Endodermal cell (in vitro differentiated cells): ENCODE results near the gene PI16. TPM values are rescaled to one million over a fixed set of nuclear protein-coding genes. Genes with fewer than 3 reads are reported as not detected.

Experiments
- DNase-seq: peaks from one replicate; pipeline ENCODE4 v3.0.0-alpha.2; 2017
- H3K27ac ChIP-seq: 2 replicates; pipeline ENCODE4 v1.5.1; 2013; ENCODE audit warnings: mild to moderate bottlenecking, low read depth, low read length, moderate library complexity
- H3K27me3 ChIP-seq: 2 replicates; pipeline ENCODE4 v1.6.1; 2013; ENCODE audit warnings: mild to moderate bottlenecking, low read length, moderate library complexity; ENCODE audit not compliant: insufficient read depth, control insufficient read depth, poor library complexity, severe bottlenecking
- H3K36me3 ChIP-seq: 2 replicates; pipeline ENCODE4 v1.7.0; 2013; ENCODE audit warnings: mild to moderate bottlenecking, low read length, moderate library complexity; ENCODE audit not compliant: control insufficient read depth, insufficient read depth
- H3K4me1 ChIP-seq: one replicate; pipeline ENCODE4 v1.7.0; 2013; ENCODE audit warnings: low read length; ENCODE audit not compliant: control insufficient read depth, insufficient read depth
- H3K4me3 ChIP-seq: 2 replicates; pipeline ENCODE4 v1.5.1; 2013; ENCODE audit warnings: mild to moderate bottlenecking, low read length, moderate library complexity
- H3K9ac ChIP-seq: 2 replicates; pipeline ENCODE4 v1.6.1; 2013; ENCODE audit warnings: mild to moderate bottlenecking, low read length, moderate library complexity; ENCODE audit not compliant: poor library complexity, severe bottlenecking; ENCODE audit errors: extremely low read depth
- H3K9me3 ChIP-seq: 2 replicates; pipeline ENCODE4 v1.6.1; 2013; ENCODE audit warnings: mild to moderate bottlenecking, low read length, moderate library complexity; ENCODE audit not compliant: control insufficient read depth
- H3K27ac Mint-ChIP-seq: 2 replicates; pipeline ENCODE4 v1.8.0; 2020; ENCODE audit warnings: mixed read lengths
- H3K27me3 Mint-ChIP-seq: 2 replicates; pipeline ENCODE4 v1.8.0; 2021; ENCODE audit warnings: mild to moderate bottlenecking, mixed read lengths; ENCODE audit not compliant: insufficient read depth
- H3K36me3 Mint-ChIP-seq: 2 replicates; pipeline ENCODE4 v1.8.0; 2020; ENCODE audit warnings: low read depth, mixed read lengths
- H3K4me1 Mint-ChIP-seq: 2 replicates; pipeline ENCODE4 v1.8.0; 2020; ENCODE audit warnings: mixed read lengths
- H3K4me3 Mint-ChIP-seq: 2 replicates; pipeline ENCODE4 v1.8.0; 2020; ENCODE audit warnings: mild to moderate bottlenecking, moderate library complexity, mixed read lengths
- H3K9me3 Mint-ChIP-seq: 2 replicates; pipeline ENCODE4 v1.8.0; 2020; ENCODE audit warnings: mild to moderate bottlenecking, mixed read lengths
- CTCF ChIP-seq: fragments of 200-600 bp; sonication (generic); conservative IDR thresholded peaks from 2 replicates; pipeline ENCODE4 v1.5.0; 2021; ENCODE audit warnings: antibody characterized with exemption, mild to moderate bottlenecking
- WGBS, 2 experiments: methylation state at CpG; one replicate each; pipeline versions ENCODE4 v1.1.5 to v1.1.7; 2013; ENCODE audit warnings: missing lambda C conversion rate in 2 of 2, mixed read lengths in 1 of 2; ENCODE audit not compliant: insufficient coverage in 1 of 2, insufficient read length in 1 of 2; 5-methylcytosine and 5-hydroxymethylcytosine counted together
- total RNA-seq, 2 donors: library from RNA; stranded (reverse); fragmentation: NEBNext Ultra II Directional in 1 of 2; extraction: Animal tissue kit (Norgen Biotek cat#: 25700) in 1 of 2; gene quantifications; 2 replicates in 1 of 2; 3 replicates in 1 of 2; pipeline ENCODE4 v1.2.1, GENCODE V29; 2021

The PI16 gene
- total RNA-seq, 2 donors from 2014 or later: not detected

GRCh38 chr6:36907781-36908180, 46.8 kb upstream of the PI16 start:
- 82 to 93% methylated on average over 3 to 5 of the region's 5 CpGs for WGBS, 2 experiments
- Histone ChIP-seq H3K27ac (no peak overlapping the region), H3K4me3 (no peak overlapping the region), H3K9ac (no peak overlapping the region), H3K27me3 (no peaks in the 10 kb centered on the region), H3K4me1 (no peaks in the 10 kb centered on the region), H3K9me3 (no peaks in the 10 kb centered on the region), H3K36me3 (peaks cover 3% of the 10 kb centered on the region)
- Mint-ChIP-seq H3K4me1 (no peaks in the 10 kb centered on the region), H3K9me3 (no peaks in the 10 kb centered on the region), H3K4me3 (no peak overlapping the region), H3K27me3 (no peaks in the 10 kb centered on the region), H3K36me3 (peaks cover 3% of the 10 kb centered on the region), H3K27ac (no peak overlapping the region)
- DNase-seq: no peak
- no peak for TF ChIP-seq CTCF

GRCh38 chr6:36908747-36909146, 45.8 kb upstream of the PI16 start:
- Histone ChIP-seq H3K4me3 (no peak overlapping the region), H3K4me1 (no peaks in the 10 kb centered on the region), H3K27ac (no peak overlapping the region), H3K9ac (no peak overlapping the region), H3K27me3 (no peaks in the 10 kb centered on the region), H3K36me3 (no peaks in the 10 kb centered on the region), H3K9me3 (no peaks in the 10 kb centered on the region)
- Mint-ChIP-seq H3K27me3 (no peaks in the 10 kb centered on the region), H3K9me3 (no peaks in the 10 kb centered on the region), H3K4me3 (no peak overlapping the region), H3K4me1 (no peaks in the 10 kb centered on the region), H3K27ac (no peak overlapping the region), H3K36me3 (no peaks in the 10 kb centered on the region)
- 85 to 96% methylated on average over 2 of the region's 2 CpGs for WGBS, 2 experiments
- no peak for TF ChIP-seq CTCF
- no peak for DNase-seq

- Histone ChIP-seq H3K27me3 (no peaks in the 10 kb centered on the region), H3K4me1 (no peaks in the 10 kb centered on the region), H3K4me3 (no peak overlapping the region), H3K9me3 (no peaks in the 10 kb centered on the region), H3K27ac (no peak overlapping the region), H3K9ac (no peak overlapping the region), H3K36me3 (no peaks in the 10 kb centered on the region)
- Mint-ChIP-seq H3K27ac (no peak overlapping the region), H3K4me1 (peaks cover 2% of the 10 kb centered on the region), H3K36me3 (peaks cover 4% of the 10 kb centered on the region), H3K27me3 (no peaks in the 10 kb centered on the region), H3K4me3 (no peak overlapping the region), H3K9me3 (no peaks in the 10 kb centered on the region)
- 92 to 100% methylated on average over 1 to 3 of the region's 4 CpGs for whole genome bisulfite sequencing, 2 experiments
- TF ChIP-seq CTCF: no peak
- DNase-seq: no peak
Measured at GRCh38 chr6:36912030-36912454, 42.5 kb upstream of the PI16 start.
